Keratinocyte (primary cell): ENCODE data around the gene SPTLC3. TPM values are rescaled to one million over a fixed set of nuclear protein-coding genes. Genes with fewer than 3 reads are reported as not detected.

Experiments
- DNase-seq: peaks from one replicate; pipeline ENCODE4 v3.0.0-alpha.2; 2011; ENCODE audit warnings: low read depth, missing footprints, low spot score
- FAIRE-seq: peaks from 2 replicates; lab custom pipeline; 2011; peaks lifted over from hg19 to GRCh38; lab: Jason Lieb, UNC
- H2AFZ ChIP-seq: 2 replicates; pipeline ENCODE4 v1.6.0; 2012; ENCODE audit warnings: low read length, control low read depth, inconsistent platforms; ENCODE audit not compliant: control insufficient read depth
- H3K27ac ChIP-seq: 2 replicates; pipeline ENCODE4 v1.5.1; 2011; ENCODE audit warnings: low read length; ENCODE audit not compliant: control insufficient read depth, insufficient read depth
- H3K27me3 ChIP-seq: 3 replicates; pipeline ENCODE4 v1.6.0; 2011; ENCODE audit warnings: low read length; ENCODE audit not compliant: control insufficient read depth, insufficient read depth; ENCODE audit errors: extremely low read depth
- H3K36me3 ChIP-seq, 2 experiments: 2 replicates in 1 of 2; 3 replicates in 1 of 2; pipeline ENCODE4 v1.5.1; 2011; ENCODE audit warnings: low read length in 2 of 2, mild to moderate bottlenecking in 1 of 2; ENCODE audit not compliant: control insufficient read depth in 2 of 2, insufficient read depth in 2 of 2; ENCODE audit errors: extremely low read depth in 1 of 2
- H3K4me1 ChIP-seq: 3 replicates; pipeline ENCODE4 v1.5.1; 2011; ENCODE audit warnings: low read length; ENCODE audit not compliant: control insufficient read depth, insufficient read depth; ENCODE audit errors: extremely low read depth
- H3K4me2 ChIP-seq: 3 replicates; pipeline ENCODE4 v1.6.0; 2011; ENCODE audit warnings: low read depth, low read length; ENCODE audit not compliant: control insufficient read depth, insufficient read depth; ENCODE audit errors: extremely low read depth
- H3K4me3 ChIP-seq, 3 experiments: fragments of 200-600 bp in 1 of 3; sonication (generic) in 1 of 3; 2 replicates in 2 of 3; 3 replicates in 1 of 3; pipeline ENCODE4 v1.5.1; 2011 to 2016; ENCODE audit warnings: low read length in 3 of 3, mild to moderate bottlenecking in 3 of 3, control low read depth in 2 of 3, inconsistent platforms in 1 of 3, low read depth in 1 of 3, mixed read lengths in 1 of 3, mixed run types in 1 of 3, moderate library complexity in 1 of 3; ENCODE audit not compliant: control insufficient read depth in 2 of 3, insufficient read depth in 2 of 3; ENCODE audit errors: extremely low read depth in 1 of 3
- H3K79me2 ChIP-seq: 2 replicates; pipeline ENCODE4 v1.6.0; 2012; ENCODE audit warnings: low read length; ENCODE audit not compliant: control insufficient read depth, insufficient read depth
- H3K9ac ChIP-seq: 3 replicates; pipeline ENCODE4 v1.6.0; 2011; ENCODE audit warnings: low read length; ENCODE audit not compliant: control insufficient read depth, insufficient read depth; ENCODE audit errors: extremely low read depth
- H3K9me1 ChIP-seq: 3 replicates; pipeline ENCODE4 v1.6.0; 2011; ENCODE audit warnings: low read length; ENCODE audit not compliant: control insufficient read depth, insufficient read depth; ENCODE audit errors: extremely low read depth
- H3K9me3 ChIP-seq: 2 replicates; pipeline ENCODE4 v1.5.1; 2012; ENCODE audit warnings: low read depth, low read length; ENCODE audit not compliant: control insufficient read depth
- H4K20me1 ChIP-seq: 3 replicates; pipeline ENCODE4 v1.6.0; 2011; ENCODE audit warnings: low read length; ENCODE audit not compliant: control insufficient read depth, insufficient read depth; ENCODE audit errors: extremely low read depth
- EZH2 ChIP-seq: IDR thresholded peaks from one replicate; pipeline ENCODE4 v1.6.1; 2012; ENCODE audit warnings: inconsistent platforms, mild to moderate bottlenecking, low read length, moderate library complexity
- dilution Hi-C: fragments of 300-500 bp; cut with MboI; formaldehyde crosslinking; loops from one replicate; pipeline ENCODE4 v1.7.0; 2020; ENCODE audit warnings: low sequenced_read_pairs; ENCODE audit not compliant: extremely low pct_ligation_motif_present
- polyA plus RNA-seq, 5 experiments: library from polyadenylated mRNA; depleted of rRNA in 3 of 5; stranded (reverse) in 3 of 5; stranded (forward) in 1 of 5; unstranded in 1 of 5; fragments of >200 nt; gene quantifications; 1 replicate in 1 of 5; 2 replicates in 3 of 5; 3 replicates in 1 of 5; pipeline versions ENCODE4 v1.2.1 to v1.2.3, GENCODE V29; 2011 to 2012; ENCODE audit warnings: missing spikeins in 2 of 5, low read depth in 1 of 5, low replicate concordance in 1 of 5
- TF ChIP-seq, protein P1 (sequence below), 3 experiments: IDR thresholded peaks in 1 of 3; conservative IDR thresholded peaks in 1 of 3; optimal IDR thresholded peaks in 1 of 3; 2 replicates in 2 of 3; 3 replicates in 1 of 3; pipeline versions ENCODE3 to v1.5.1; 2011; ENCODE audit warnings: low read length in 3 of 3, mild to moderate bottlenecking in 3 of 3, moderate library complexity in 2 of 3, control low read depth in 1 of 3, inconsistent platforms in 1 of 3; ENCODE audit not compliant: insufficient read depth in 2 of 3; ENCODE audit errors: extremely low read depth in 1 of 3

Gene SPTLC3
- polyA plus RNA-seq, 1 donor (not counting 4 experiments of a cell fraction or from before 2014, with no cell fraction given), result 11.4 TPM

- Histone ChIP-seq H4K20me1 (no peaks in the 10 kb centered on the region), H3K4me1 (no peaks in the 10 kb centered on the region), H3K9ac (no peak overlapping the region), H3K36me3 (peaks cover 0 to 1% of the 10 kb centered on the region in 2 experiments), H3K4me2 (no peak overlapping the region), H3K79me2 (no peaks in the 10 kb centered on the region), H3K27ac (no peak overlapping the region), H3K4me3 (no peak overlapping the region), H3K9me1 (no peaks in the 10 kb centered on the region), H3K9me3 (no peaks in the 10 kb centered on the region), H2AFZ (no peak overlapping the region), H3K27me3 (no peaks in the 10 kb centered on the region)
- DNase-seq (no peak), FAIRE-seq (no peak)
- no peak for TF ChIP-seq EZH2
- TF ChIP-seq, protein P1, sequence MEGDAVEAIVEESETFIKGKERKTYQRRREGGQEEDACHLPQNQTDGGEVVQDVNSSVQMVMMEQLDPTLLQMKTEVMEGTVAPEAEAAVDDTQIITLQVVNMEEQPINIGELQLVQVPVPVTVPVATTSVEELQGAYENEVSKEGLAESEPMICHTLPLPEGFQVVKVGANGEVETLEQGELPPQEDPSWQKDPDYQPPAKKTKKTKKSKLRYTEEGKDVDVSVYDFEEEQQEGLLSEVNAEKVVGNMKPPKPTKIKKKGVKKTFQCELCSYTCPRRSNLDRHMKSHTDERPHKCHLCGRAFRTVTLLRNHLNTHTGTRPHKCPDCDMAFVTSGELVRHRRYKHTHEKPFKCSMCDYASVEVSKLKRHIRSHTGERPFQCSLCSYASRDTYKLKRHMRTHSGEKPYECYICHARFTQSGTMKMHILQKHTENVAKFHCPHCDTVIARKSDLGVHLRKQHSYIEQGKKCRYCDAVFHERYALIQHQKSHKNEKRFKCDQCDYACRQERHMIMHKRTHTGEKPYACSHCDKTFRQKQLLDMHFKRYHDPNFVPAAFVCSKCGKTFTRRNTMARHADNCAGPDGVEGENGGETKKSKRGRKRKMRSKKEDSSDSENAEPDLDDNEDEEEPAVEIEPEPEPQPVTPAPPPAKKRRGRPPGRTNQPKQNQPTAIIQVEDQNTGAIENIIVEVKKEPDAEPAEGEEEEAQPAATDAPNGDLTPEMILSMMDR (optimal IDR thresholded peaks at IDR 0.05 in 1 of 3, IDR thresholded peaks at IDR 0.05 in 1 of 3, conservative IDR thresholded peaks at IDR 0.05 in 1 of 3; ENCODE audit: extremely low read depth in 1 of 3, insufficient read depth in 2 of 3, low read length in 3 of 3), result no peak
- dilution Hi-C loops, result loop anchor here (25.0 kb wide), 1 partner anchor 430 kb away; no protein-coding TSS in a partner anchor
Measured at GRCh38 chr20:13117200-13117599, 108.4 kb downstream of the SPTLC3 start.

- TF ChIP-seq, protein P1 (optimal IDR thresholded peaks at IDR 0.05 in 1 of 3, IDR thresholded peaks at IDR 0.05 in 1 of 3, conservative IDR thresholded peaks at IDR 0.05 in 1 of 3; ENCODE audit: extremely low read depth in 1 of 3, insufficient read depth in 2 of 3, low read length in 3 of 3), result no peak
- no peak for TF ChIP-seq EZH2
- no peak overlapping the region for H3K4me2 ChIP-seq
- no peaks in the 10 kb centered on the region for H3K4me1 ChIP-seq
- H3K79me2 ChIP-seq, result no peaks in the 10 kb centered on the region
- no peaks in the 10 kb centered on the region for H4K20me1 ChIP-seq
- FAIRE-seq (no peak), DNase-seq (no peak)
- H3K36me3 ChIP-seq, result no peaks in the 10 kb centered on the region
- no peak overlapping the region for H3K27ac ChIP-seq
- no peak overlapping the region for H2AFZ ChIP-seq
- H3K27me3 ChIP-seq, result no peaks in the 10 kb centered on the region
- no peaks in the 10 kb centered on the region for H3K9me1 ChIP-seq
- H3K9ac ChIP-seq, result no peak overlapping the region
- H3K9me3 ChIP-seq, result no peaks in the 10 kb centered on the region
- H3K4me3 ChIP-seq, result no peak overlapping the region
- dilution Hi-C loops, result loop anchor here (25.0 kb wide), 1 partner anchor 431 kb away; no protein-coding TSS in a partner anchor
Measured at GRCh38 chr20:13118676-13119075, 109.9 kb downstream of the SPTLC3 start.
